HG03097 (cell line): ENCODE results near the gene CDC6.

Experiments
- ATAC-seq: cut with Tn5 transposase; IDR thresholded peaks from one replicate; pipeline ENCODE4 v1.9.1; 2021; ENCODE audit not compliant: unreplicated experiment, low FRiP score

Gene CDC6

GRCh38 chr17:40309949-40310510, 22.4 kb downstream of the CDC6 start:
- no peak for ATAC-seq

- ATAC-seq, result no peak
Measured at GRCh38 chr17:40310882-40311391, 23.3 kb downstream of the CDC6 start.

- ATAC-seq, result no peak
Measured at GRCh38 chr17:40311575-40311974, 23.9 kb downstream of the CDC6 start.

GRCh38 chr17:40312131-40312731, 24.6 kb downstream of the CDC6 start:
- ATAC-seq, result no peak

- ATAC-seq, result no peak
Measured at GRCh38 chr17:40312893-40313667, 25.4 kb downstream of the CDC6 start.

- no peak for ATAC-seq
Measured at GRCh38 chr17:40313668-40314583, 26.2 kb downstream of the CDC6 start.

GRCh38 chr17:40314584-40314956, 26.9 kb downstream of the CDC6 start:
- no peak for ATAC-seq

GRCh38 chr17:40315206-40315605, 27.5 kb downstream of the CDC6 start:
- ATAC-seq, result no peak

- ATAC-seq, result no peak
Measured at GRCh38 chr17:40315678-40316570, 28.2 kb downstream of the CDC6 start.

GRCh38 chr17:40316571-40317344, 29.1 kb downstream of the CDC6 start:
- no peak for ATAC-seq

- ATAC-seq, result no peak
Measured at GRCh38 chr17:40317345-40317873, 29.7 kb downstream of the CDC6 start.

GRCh38 chr17:40317880-40318829, 30.5 kb downstream of the CDC6 start:
- peak; percentile 59 for ATAC-seq

- ATAC-seq, result no peak
Measured at GRCh38 chr17:40318830-40319391, 31.2 kb downstream of the CDC6 start.

- ATAC-seq, result no peak
Measured at GRCh38 chr17:40319651-40320540, 32.2 kb downstream of the CDC6 start.

GRCh38 chr17:40320756-40321523, 33.3 kb downstream of the CDC6 start:
- no peak for ATAC-seq

- no peak for ATAC-seq
Measured at GRCh38 chr17:40321524-40321929, 33.8 kb downstream of the CDC6 start.
